OCI-LY3 (cell line): ENCODE results near the gene DEDD2.

Experiments
- H2AFZ ChIP-seq: fragments of 200-600, 300-600 bp; shearing (Covaris generic); 2 replicates; pipeline ENCODE4 v1.6.0; 2014; ENCODE audit warnings: antibody characterized with exemption, low read depth, low read length
- H3K27ac ChIP-seq: fragments of 200-600, 300-600 bp; sonication (generic); 2 replicates; pipeline ENCODE4 v1.5.1; 2014; ENCODE audit warnings: mild to moderate bottlenecking, low read length, moderate library complexity, mixed read lengths
- H3K27me3 ChIP-seq: fragments of 200-600, 300-600 bp; sonication (generic); 2 replicates; pipeline ENCODE4 v1.6.1; 2014; ENCODE audit warnings: low read depth, low read length, mixed read lengths
- H3K36me3 ChIP-seq: fragments of 200-600, 300-600 bp; sonication (generic); replicated peaks from 2 replicates; pipeline ENCODE3; 2014; ENCODE audit warnings: low read depth, low read length, mixed read lengths
- H3K4me1 ChIP-seq: fragments of 300-600, 200-600 bp; sonication (generic); 2 replicates; pipeline ENCODE4 v1.6.1; 2014; ENCODE audit warnings: low read length, mixed read lengths
- H3K4me2 ChIP-seq: fragments of 200-600, 300-600 bp; sonication (generic); 2 replicates; pipeline ENCODE4 v1.6.1; 2014; ENCODE audit warnings: low read length, mixed read lengths
- H3K4me3 ChIP-seq: fragments of 300-600, 200-600 bp; sonication (generic); 2 replicates; pipeline ENCODE4 v1.5.1; 2014; ENCODE audit warnings: antibody characterized with exemption, mild to moderate bottlenecking, low read length, moderate library complexity
- H3K79me2 ChIP-seq: fragments of 300-600, 200-600 bp; shearing (Covaris generic); 2 replicates; pipeline ENCODE4 v1.6.1; 2014; ENCODE audit warnings: mild to moderate bottlenecking, low read length, mixed read lengths
- H3K9ac ChIP-seq: fragments of 300-600, 200-600 bp; shearing (Covaris generic); 2 replicates; pipeline ENCODE4 v1.6.0; 2014; ENCODE audit warnings: mild to moderate bottlenecking, low read length, moderate library complexity
- H3K9me3 ChIP-seq: fragments of 200-600, 300-600 bp; shearing (Covaris generic); 2 replicates; pipeline ENCODE4 v1.6.1; 2014; ENCODE audit warnings: low read length, mixed read lengths; ENCODE audit not compliant: insufficient read depth
- H4K20me1 ChIP-seq: fragments of 200-600, 300-600 bp; sonication (generic); 2 replicates; pipeline ENCODE4 v1.6.1; 2016; ENCODE audit warnings: low read length, mixed read lengths; ENCODE audit not compliant: insufficient read depth
- EZH2phosphoT487 ChIP-seq: fragments of 200-600 bp; shearing (Covaris generic); IDR thresholded peaks from 2 replicates; pipeline ENCODE4 v1.6.1; 2018; ENCODE audit warnings: antibody characterized with exemption, mixed run types, low read depth
- TF ChIP-seq, protein P1 (sequence below): fragments of 200-600, 300-600 bp; sonication (generic); IDR thresholded peaks from 2 replicates; pipeline ENCODE4 v1.5.1; 2014; ENCODE audit warnings: antibody characterized with exemption, low read length, low read depth

The DEDD2 gene

DNA sequence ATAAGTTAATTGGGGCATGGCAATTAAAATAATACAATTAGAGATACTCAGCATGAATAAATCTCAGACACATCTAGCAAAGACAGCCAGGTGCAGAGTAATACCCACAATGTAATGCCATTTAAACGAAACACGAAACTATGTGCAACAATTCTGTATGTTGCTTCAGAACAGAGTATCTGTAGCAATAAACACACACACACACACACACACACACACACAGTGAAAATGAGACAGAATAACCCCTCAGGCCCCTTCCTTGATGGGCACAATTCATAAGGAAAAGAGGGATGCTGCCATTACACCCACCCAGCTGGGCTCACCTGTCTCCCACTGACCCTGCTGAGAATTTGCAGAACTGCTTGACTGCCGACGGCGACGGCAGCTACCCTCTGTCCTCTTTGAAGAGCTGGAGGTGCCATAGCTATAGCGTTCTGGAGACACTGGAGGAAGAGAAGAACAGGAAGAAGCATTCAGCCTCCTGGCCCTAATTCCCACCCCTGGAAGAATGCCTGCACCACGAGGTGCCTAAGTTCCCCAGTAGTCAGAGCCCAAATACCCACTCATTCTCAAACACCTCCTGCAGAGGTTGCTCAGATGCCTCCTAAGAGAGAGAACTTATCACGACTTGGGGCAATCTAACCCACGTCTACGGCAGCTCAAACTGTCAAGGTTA lies 2.5 kb downstream of the DEDD2 start:
- peaks cover 55% of the 10 kb centered on the region for H3K79me2 ChIP-seq

DNA sequence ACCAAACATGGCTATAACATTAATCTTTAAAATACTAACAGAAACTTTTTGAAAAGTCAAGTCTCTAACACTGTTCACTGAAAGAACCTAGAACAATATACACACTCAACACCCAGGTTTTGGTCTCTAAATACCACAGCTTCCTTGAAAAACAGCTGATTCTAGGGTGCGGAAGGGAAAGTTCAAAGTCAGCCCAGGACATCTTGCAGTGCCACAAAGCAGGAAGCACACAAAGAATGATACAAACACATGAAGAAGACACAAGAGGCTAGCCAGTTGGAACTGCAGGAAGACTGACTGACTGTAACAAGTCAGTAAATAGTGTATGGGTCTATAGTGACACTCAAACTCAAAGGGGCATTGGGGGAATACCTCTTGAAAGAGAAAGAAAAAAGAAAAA lies 4.6 kb downstream of the DEDD2 start:
- no peak for TF ChIP-seq EZH2phosphoT487
- TF ChIP-seq, protein P1, sequence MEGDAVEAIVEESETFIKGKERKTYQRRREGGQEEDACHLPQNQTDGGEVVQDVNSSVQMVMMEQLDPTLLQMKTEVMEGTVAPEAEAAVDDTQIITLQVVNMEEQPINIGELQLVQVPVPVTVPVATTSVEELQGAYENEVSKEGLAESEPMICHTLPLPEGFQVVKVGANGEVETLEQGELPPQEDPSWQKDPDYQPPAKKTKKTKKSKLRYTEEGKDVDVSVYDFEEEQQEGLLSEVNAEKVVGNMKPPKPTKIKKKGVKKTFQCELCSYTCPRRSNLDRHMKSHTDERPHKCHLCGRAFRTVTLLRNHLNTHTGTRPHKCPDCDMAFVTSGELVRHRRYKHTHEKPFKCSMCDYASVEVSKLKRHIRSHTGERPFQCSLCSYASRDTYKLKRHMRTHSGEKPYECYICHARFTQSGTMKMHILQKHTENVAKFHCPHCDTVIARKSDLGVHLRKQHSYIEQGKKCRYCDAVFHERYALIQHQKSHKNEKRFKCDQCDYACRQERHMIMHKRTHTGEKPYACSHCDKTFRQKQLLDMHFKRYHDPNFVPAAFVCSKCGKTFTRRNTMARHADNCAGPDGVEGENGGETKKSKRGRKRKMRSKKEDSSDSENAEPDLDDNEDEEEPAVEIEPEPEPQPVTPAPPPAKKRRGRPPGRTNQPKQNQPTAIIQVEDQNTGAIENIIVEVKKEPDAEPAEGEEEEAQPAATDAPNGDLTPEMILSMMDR, result no peak
- H2AFZ ChIP-seq, result no peak overlapping the region
- H3K36me3 ChIP-seq, result peaks cover 56% of the 10 kb centered on the region
- H3K79me2 ChIP-seq, result peaks cover 42% of the 10 kb centered on the region
- no peaks in the 10 kb centered on the region for H3K9me3 ChIP-seq
- no peak overlapping the region for H3K4me2 ChIP-seq
- peaks cover 27% of the 10 kb centered on the region; the same call in 1 of the 2 replicates for H4K20me1 ChIP-seq
- no peak overlapping the region for H3K27ac ChIP-seq
- no peak overlapping the region for H3K9ac ChIP-seq
- peaks cover 10% of the 10 kb centered on the region for H3K4me1 ChIP-seq
- no peaks in the 10 kb centered on the region for H3K27me3 ChIP-seq
- H3K4me3 ChIP-seq, result no peak overlapping the region

More for the DNA sequence above, 2.5 kb downstream of the DEDD2 start:
- H3K4me3 ChIP-seq, result no peak overlapping the region
- no peaks in the 10 kb centered on the region for H3K27me3 ChIP-seq
- no peak overlapping the region for H3K9ac ChIP-seq
- TF ChIP-seq, protein P1, result no peak
- TF ChIP-seq EZH2phosphoT487, result no peak
- H3K27ac ChIP-seq, result no peak overlapping the region
- H3K4me2 ChIP-seq, result no peak overlapping the region
- no peak overlapping the region for H2AFZ ChIP-seq
- H3K9me3 ChIP-seq, result no peaks in the 10 kb centered on the region
- peaks cover 22% of the 10 kb centered on the region; the same call in 1 of the 2 replicates for H4K20me1 ChIP-seq
- peaks cover 21% of the 10 kb centered on the region for H3K4me1 ChIP-seq
- H3K36me3 ChIP-seq, result peaks cover 36% of the 10 kb centered on the region

DNA sequence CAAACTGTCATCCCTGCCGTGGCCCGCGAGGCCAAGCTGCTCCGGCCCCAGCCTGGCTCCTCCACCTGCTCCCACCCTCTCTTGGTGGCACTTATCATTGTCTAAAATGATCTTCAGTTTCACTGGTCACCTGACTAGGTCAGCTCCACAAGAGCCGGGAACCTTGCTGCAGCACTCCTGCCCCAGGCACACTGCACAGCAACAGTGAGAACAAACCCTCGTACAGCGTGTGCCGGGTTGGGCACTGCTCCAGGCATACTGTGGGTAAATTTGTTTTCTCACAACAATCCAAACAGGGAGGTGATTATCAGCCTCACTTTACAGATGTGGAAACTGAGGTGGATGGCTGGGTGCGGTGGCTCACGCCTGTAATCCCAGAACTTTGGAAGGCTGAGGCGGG lies 8.9 kb downstream of the DEDD2 start:
- Histone ChIP-seq H3K9me3 (no peaks in the 10 kb centered on the region), H3K27me3 (no peaks in the 10 kb centered on the region), H3K4me2 (no peak overlapping the region), H2AFZ (no peak overlapping the region), H3K36me3 (peaks cover 60% of the 10 kb centered on the region), H3K79me2 (peaks cover 17% of the 10 kb centered on the region), H3K27ac (no peak overlapping the region), H3K4me1 (no peaks in the 10 kb centered on the region), H4K20me1 (peaks cover 12% of the 10 kb centered on the region; the same call in 1 of the 2 replicates), H3K4me3 (no peak overlapping the region), H3K9ac (no peak overlapping the region)
- TF ChIP-seq EZH2phosphoT487, result no peak
- TF ChIP-seq, protein P1, result no peak

DNA sequence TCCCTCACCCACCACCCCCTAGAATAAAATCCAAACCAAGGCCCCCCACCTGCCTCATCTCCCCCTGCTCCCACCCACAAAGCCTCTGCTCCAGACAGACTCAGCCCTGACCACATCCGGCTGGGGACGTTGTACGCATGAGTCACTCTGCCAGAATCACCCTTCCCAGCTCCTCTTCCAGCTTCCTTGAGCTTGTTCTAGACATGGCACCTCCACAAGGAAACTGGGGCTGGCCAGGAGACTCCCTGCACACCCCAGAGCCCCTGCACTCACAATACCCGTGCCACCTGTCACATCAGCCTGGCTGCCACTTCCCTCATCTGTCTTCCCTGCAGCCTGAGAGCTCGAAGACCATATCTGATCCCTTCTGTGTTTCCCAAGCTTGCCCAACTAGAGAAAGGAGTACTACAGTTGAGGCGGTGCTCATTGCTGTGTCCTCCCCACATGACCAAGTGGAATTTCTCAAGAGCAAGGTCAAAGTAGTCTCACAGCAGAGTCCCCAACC lies 9.7 kb downstream of the DEDD2 start:
- Histone ChIP-seq H3K9ac (no peak overlapping the region), H4K20me1 (0 out of 2 replicates have a peak, but pooled peaks cover 5% of the 10 kb centered on the region), H2AFZ (no peak overlapping the region), H3K4me1 (peaks cover 6% of the 10 kb centered on the region), H3K36me3 (peaks cover 60% of the 10 kb centered on the region), H3K27ac (no peak overlapping the region), H3K9me3 (no peaks in the 10 kb centered on the region), H3K79me2 (peaks cover 15% of the 10 kb centered on the region), H3K27me3 (no peaks in the 10 kb centered on the region), H3K4me2 (no peak overlapping the region), H3K4me3 (no peak overlapping the region)
- TF ChIP-seq EZH2phosphoT487, result no peak
- TF ChIP-seq, protein P1, result no peak
